ENCODE results near the gene CDK9.
"Not testable (repeated sequence)": the region's sequence is repeated elsewhere in the genome, so short reads cannot be mapped to it uniquely, and the experiment has no call there.

Gene CDK9

DNA sequence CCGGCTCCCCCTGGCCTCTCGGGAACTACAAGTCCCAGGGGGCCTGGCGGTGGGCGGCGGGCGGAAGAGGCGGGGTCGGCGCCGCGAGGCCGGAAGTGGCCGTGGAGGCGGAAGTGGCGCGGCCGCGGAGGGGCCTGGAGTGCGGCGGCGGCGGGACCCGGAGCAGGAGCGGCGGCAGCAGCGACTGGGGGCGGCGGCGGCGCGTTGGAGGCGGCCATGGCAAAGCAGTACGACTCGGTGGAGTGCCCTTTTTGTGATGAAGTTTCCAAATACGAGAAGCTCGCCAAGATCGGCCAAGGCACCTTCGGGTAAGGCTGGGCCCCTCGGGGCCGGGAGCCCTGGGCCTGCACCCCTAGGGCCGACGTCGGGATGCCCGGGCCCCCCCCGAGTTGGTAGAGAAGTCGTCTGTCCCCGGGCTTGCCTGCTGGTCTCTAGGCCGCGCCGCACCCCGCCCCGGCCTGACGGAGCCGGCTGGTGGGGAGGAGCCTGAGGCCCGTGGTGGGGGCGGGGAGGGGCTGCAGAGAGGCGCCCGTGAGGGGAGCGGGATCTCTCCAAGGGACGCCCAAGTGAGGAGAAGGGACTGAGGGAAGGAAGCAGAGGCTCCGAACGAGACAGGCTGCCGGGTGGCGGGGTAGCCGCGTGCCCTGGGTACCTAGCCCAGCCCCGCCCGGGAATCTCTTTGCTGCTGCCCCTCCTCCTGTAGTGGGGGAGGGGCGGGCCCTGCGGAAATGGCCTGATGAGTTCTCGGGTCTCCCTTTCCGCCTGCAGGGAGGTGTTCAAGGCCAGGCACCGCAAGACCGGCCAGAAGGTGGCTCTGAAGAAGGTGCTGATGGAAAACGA, at the start of gene CDK9:
Gene CDK9 (plus strand): TSS at position 102 of the 840 bp plus-strand sequence. CDS start 115 bp downstream, at position 217.
- peak; percentile 91 to 92 for DNase-seq

DNA sequence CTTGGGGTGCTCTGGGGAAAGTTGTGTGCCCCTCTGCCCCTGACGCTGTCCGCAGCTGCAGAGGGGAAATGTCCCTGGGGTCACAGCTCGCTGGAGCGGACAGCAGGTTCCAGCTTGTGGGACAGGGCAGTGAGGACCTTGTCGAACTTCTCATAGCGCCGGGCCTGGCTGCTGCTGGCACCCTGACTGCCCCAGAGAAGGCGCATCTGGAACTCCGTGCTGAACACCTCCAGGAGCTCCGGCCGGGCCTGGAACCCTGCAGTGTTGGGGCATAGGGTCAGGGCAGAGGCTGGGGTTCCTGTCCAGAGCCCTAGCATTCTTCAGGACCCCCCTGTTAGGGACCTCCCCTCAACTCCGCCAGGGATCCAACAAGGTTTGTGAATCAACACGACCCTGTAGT, 47.2 kb upstream of the CDK9 start:
- no peak for DNase-seq

DNA sequence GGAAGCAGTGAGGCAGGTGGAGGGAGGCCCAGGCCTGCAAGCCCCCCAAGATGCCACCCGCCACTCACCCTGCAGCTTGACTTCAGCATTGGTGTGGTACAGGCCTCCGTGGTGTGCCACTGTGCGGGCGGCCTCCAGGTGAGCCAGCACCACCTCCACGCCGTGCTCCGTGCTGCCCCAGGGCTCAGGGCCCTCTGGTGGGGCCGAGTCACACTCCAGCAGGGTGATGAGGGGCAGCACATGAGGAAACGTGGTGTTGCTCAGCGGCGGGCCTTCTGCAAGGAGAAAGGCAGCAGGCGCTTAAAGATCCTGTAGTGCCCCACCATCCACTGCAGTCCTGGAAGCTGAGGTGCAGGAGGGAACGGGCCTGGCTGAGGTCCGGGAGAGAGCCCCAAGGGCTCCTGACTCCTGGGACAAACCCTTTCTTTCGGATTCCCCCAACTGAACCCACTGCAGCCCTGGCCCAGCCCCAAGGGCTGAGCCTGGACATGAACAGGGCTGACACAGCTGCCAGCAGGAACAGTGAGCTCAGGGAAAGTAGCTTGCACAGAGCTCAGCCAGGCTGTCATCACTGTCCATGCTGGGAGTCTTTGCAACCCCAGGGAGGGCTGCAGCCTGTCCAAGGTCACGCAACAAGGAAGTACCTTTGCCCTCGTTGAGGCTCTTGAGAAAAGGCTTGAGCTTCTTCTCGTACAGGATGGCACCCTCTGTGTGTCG, 46.1 kb upstream of the CDK9 start:
- DNase-seq = no peak

DNA sequence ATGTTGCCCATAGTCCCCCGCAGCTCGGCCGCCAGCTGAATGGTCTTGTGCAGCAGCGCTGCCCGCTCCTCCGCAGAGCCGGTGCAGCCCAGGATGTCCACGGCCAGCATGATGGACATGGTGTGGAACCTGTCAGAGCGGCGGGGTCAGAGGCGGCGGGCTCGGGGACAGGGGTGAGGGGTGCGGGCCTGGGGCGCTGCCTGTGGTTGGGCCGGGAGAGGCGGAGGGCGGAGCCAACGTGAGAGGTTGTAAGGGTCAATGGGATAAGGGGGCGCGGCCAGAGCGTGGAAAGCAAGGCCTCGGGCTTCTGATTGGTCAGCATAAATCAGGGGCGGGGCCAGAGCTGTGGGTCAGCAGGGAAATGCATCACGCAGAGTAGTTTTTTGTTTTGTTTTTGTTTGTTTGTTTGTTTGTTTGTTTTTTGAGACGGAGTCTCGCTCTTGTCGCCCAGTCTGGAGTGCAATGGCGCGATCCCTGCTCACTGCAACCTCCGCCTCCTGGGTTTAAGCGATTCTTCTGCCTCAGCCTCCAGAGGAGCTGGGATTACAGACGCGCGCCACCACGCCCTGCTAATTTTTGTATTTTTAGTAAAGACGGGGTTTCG, 43.9 kb upstream of the CDK9 start:
- DNase-seq = no peak

DNA sequence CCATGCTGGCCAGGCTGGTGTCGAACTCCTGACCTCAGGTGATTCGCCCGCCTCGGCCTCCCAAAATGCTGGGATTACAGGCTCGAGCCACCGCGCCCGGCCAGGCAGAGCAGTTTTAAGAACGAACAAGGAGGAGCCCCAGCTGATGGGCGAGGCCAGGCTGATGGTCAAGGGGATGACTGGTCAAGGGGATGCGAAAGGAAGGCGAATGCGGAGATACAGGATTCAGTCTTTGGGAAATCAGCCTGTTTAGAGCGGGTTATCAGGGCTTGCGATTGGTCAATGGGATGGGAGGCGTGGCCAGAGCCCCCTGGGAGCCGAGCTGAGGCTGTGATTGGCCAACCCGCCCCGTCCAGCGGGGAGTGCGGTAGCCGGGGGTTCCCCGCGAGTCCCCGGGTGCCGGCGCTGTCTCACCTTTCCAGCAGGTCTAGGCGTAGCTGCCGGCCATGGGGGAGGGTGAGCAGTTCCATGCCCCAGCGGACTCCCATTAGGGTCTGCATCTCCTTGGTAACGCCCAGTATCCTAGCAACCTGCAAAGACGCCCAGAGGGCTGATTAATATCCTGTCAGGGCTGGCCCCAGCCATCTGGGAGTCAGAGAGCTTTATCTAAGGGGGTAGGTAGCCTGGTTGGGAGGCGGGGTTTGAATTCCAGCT, 43.3 kb upstream of the CDK9 start:
- DNase-seq = no peak

DNA sequence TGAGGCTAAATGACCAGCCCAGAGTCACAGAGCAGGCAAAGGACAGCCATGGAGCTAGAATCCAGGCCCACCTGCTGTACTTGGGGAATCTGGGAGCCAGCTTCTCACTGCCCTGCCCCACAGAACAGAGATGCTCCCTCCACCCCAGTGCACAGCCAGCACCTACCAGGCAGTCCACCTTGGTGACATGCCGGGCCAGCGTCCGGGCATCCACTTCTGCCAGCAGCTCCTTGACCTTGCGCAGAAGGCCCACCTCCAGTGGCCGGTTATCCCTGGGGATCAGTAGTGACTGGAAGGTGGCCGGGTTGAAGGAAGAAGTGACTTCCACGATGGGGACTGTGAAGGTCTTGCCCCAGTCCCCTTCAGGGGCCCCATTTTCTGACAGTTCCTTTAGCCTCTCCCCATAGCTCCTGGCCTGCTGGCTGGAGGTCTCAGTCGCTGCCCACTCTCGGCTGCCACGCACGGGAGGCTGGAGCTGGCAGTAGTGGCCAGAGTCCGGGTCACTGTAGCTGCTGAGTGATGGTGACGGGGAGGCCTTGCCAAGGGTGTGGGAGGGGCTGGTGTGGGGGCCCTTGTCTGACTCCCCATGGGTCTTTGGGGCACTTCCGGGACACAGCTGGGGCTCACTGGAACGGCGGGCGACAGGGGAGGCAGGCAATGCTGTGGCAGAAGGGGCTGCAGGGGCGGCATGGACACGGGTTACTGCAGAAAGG, 41.3 kb upstream of the CDK9 start:
- DNase-seq = no peak

DNA sequence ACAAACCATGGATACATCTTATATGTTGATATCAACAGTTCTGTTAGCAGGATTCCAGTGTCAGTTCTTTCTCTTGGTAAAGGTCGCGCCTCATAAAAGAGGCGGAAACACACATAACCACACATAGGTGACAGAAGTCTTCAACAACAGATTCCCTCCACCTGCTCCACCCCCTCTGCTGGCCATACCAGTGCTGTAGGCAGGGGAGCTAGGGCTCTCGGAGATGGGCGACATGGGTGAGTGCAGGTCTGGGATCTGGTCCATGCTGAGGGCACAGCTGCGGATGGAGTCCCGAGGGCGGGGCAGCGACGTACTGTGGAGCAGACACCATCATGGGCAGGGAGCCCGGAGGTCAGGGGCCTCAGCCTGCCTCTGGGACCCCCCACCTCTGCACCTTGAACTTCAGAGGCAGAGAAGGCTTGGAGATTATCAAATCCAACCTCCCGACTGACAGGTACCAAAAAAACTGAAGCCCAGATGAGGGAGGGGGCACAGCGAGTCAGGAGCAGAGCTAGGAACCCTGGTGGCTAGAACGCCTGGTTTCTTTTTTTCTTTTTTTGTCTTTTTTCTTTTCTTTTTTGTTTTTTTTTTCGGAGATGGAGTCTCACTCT, 38.8 kb upstream of the CDK9 start:
- no peak for DNase-seq

DNA sequence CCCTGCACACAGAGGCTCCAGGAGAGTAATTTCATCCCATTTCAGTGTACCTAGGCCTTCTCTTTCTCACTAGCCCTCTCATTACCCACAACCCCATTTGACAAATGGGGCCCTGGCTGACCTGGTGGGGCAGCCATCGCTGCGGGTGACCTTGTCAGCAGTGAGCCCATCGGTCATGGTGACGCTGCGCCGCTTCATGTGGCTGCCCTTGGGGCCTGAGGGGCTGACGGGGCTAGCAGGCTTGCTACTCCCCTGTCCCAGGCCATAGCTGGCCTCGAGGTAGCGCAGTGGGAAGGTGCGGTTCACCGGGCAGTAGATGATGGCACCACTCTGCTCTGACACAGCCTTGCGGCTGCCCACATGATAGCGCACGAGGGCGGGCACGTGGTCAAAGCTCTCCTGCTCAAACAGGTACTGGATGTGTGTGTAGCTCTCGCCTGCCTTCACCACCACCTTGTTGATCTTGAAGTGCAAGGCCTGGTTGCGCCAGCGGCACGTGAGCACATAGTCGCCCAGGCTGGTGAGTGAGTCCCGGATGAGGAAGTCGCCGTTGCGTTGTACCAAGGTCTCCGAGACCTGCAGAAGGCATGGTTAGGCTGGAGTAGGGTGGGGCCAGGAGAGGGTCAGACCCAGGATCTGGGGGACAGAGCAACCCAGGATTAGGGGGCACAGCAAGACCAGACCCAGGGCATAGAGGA, 36.6 kb upstream of the CDK9 start:
- DNase-seq = no peak

DNA sequence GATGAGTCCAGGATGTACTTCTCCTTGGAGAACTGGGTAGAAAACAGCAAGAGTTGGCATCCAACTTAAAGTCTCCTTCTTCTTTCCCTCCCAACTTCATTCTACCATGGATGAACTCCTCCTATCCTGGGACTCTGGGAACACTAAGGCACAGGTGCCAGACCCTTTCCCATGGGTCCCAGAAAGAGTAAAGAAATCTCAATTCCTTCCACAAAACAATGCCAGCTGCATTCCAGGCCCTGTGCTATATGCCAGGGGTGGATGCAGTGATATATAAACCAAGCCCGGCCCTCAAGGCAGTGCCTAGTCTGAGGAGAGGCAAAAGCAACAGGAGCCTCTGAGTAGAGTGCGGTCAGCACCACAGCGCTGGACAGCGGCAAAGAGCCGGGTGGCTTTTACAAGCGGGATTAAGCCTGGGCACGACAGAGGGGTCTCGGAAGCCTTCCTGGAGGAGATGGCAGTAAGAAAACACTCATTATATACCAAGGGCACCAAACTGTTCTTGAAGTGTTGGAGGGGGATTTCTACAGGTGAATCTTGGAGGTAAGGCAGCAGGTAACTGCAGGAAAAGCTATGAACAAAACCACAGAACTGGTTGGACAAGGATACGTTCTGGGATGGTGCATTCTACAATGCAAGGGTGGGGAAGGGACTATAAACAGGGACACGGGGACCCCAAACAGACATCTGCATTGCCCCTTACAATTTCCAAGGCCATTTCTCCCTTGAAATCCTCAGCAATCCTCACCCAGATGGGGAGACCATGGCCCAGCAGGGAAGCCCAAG, 34.4 kb upstream of the CDK9 start:
- DNase-seq = no peak

DNA sequence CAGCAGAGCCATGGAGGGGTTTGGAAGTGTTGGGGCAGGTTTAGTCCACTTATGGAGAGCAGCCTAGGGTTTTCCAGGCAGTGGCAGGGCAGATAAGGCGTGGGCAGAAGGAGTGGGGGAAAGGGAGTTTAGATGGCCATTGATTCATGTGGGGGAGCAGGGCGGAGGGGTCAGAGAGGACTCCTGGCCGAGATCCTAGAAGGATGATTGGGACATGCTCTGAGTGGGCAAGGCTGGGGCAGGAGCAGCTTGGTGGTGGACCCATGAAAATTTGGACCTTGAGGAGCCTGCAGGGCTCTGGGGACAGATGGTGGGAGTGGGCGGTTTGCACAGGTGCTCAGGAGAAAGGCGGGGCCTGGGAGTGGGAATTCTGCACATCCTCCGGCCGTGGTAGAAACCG, 32.7 kb upstream of the CDK9 start:
- DNase-seq = no peak

DNA sequence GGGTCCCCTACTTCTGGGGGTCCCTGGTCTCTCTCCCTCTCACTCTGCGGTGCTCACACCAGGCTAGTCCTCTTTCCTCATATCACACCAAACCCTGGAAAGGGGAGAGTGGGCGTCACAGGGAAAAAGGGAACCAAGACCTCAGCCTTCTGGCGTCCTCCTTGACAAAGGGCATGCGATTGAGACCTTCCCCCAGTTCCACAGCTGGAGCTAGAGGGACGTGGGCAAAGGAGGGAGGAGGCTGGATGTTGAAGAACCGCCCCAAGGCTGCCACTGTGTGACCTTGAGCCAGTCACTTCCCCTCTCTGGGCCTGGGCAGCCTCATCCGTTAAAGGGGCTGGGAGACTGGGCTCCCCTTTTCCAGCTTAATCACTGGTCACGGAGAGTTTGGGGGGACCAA, 32.2 kb upstream of the CDK9 start:
- no peak for DNase-seq

DNA sequence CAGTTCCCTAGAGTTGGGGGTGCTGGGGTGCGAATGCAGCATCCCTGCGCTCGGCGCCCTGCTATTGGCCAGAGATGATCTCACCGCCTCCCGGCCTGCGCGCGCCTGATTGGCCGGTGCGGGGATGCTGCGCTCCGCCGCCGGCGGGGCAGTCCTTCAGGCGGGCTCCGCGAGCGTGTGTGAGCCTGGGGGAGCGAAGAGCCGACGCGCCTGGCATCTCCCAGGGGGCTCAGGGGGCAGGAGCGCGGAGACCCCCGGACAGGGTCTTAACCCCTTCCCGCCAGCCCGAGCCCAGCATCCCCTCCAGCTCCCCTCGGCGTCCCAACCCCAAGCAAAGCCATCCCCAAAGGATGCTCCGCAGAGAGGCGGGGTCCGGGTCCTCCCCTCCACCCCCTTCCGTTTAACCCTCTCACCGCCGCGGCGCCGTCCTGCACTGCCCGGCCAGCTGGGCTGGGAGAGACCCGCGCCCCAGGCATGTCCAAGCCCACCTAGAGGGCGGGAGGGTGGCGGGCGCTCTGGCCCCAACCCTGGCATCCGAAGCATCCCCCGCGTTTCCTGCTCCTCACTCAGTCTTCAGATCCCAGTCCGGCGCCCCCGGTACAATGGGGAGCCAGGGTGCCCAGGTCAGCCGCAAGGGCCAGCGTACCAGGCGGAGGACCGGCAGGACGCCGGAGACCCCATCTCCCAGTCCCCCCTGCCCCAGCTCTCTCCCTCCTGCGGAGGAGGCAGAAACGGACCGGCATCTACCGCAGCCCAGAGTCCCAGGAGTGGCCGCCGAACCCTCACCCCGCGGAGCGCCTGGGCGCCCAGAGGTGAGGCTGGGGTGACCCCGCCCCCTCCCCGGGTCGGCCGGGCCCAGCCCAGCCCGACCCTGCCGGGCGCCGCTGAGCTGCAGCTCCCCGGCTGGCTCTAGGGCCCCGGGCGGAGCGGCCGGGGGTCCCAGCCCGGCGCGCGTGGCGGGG, 31.5 kb upstream of the CDK9 start:
- no peak for DNase-seq

DNA sequence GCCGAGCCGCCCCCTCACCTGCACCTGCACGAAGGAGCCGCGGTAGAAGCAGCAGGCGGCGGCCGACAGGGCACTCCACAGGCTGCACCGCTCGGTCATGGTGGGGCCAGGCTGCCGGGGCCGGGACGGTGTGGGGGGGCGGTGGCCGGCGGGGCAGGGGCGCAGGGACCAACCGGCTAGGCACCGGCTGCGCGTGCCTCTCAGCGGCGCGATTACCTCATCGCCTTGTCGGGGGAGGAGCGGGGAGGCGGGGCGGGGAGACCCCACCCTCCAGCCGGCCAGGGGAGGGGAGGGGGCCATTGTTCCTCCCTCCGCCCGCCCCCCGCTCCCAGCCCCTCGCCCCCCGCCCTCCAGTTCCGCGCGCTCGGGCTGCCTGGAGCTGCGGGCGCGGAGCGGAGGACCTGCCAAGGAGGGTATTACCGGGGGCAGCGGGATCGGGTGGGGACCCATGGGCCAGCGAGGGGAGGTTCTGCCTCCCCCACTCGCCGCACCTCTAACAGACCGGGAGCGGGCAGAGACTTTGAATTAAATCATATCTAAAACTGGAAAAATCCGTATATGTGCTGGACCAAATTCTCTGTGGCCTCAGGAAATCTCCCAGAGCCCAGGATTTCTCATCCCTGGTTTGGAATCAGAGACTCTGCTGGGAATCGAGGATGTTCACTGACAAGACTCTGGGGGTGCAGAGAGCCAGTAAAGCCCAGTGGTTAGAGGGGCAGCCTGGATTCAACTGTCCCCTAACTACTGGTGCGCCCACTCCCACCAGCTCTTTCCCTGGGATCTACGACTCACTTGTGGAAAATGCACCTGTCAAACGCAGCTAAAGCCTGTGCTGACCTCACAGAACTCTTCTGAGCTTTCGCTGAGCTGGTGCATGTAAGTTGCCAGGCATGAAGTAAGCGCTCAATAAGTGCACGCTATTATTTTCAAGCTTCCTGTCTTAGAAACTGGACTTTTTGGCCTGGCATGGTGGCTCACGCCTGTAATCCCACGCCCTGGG, 30.5 kb upstream of the CDK9 start:
- DNase-seq = no peak

DNA sequence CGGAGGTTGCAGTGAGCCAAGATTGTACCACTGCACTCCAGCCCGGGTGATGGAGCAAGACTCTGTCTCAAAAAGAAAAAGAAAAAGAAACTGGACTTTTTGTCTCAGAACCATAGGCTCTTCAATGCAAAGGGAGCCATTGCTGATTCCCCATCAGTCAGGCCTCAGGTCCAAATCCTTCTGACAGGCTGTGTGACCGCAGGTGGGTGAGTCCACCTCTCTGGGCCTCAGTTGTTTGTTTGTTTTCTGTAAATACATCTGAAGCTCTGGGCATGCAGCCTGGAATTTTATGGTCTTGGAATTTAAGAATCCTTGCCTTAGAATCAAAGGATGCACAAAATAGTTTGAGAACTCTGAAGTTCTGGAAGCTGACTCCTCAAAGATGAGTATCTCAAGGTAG, 29.6 kb upstream of the CDK9 start:
- DNase-seq = no peak

DNA sequence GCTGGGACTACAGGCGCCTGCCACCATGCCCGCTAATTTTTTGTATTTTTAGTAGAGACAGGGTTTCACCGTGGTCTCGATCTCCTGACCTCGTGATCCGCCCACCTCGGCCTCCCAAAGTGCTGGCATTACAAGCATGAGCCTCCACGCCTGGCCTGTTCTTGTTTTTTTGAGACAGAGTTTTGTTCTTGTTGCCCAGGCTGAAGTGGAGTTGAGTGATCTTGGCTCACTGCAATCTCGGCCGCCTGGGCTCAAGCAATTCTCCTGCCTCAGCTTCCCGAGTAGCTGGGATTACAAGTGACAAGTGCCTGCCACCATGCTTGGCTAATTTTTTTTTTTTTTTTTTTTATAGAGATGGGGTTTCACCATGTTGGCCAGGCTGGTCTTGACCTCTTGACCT, 29.1 kb upstream of the CDK9 start:
- DNase-seq = not testable (repeated sequence)

DNA sequence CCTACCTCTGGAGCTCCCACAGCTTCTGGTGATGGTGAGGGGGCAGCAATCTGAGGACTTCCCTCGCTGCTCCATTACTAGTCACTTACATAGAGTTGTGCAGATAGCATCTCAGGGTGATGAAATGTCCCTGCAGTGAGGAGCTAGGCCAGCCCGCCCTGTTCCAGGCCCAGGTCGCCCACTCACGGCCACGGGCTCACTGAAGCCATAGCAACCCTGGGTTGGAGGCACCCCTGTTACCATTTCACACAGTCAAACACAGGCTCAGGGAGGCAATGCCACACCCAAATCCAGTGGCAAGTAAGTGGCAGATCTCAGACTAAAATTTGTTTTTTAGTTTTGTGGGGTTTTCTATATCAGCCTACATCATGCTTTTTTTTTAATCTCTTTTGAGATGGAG, 27.0 kb upstream of the CDK9 start:
- no peak for DNase-seq

DNA sequence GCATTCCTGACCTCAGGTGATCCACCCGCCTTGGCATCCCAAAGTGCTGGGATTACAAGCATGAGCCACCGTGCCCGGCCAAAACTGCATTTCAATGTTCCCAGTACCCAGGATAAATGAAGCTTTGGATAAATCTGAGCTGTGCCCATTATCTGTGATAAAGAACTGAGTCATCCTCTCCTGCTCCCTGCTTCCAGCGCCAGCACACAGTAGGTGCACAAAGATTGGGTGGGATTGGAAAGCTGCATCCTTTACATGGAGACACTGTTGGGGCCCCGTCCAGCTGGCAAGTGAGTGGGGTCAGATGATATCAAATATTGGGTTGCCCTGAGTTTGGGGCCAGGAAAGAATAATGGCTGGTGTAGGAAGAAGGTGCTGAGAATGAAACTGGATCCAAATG, 24.8 kb upstream of the CDK9 start:
- no peak for DNase-seq

DNA sequence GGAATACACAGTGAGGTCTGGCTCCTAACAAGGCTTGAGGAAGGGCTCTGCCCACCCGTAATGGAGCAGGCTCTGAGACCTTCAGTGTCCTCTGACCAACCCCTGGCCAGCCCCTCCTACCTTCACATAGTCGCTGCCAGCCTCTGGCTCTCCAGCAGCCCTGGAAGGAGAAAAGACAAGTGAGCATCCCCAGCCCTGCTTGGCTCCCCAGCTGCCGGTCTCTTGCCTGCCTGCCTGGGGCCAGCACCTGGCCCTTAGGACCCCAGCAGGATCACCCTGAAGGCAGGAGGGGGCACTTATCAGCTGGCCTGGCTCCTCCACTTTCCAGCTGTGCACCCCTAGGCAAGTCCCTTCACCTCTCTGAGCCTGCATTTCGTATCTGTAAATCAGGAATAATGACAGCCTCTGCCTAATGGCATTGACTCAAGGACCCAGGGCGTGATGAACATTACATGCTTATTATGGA, 24.3 kb upstream of the CDK9 start:
- no peak for DNase-seq

Measured in stimulated activated CD4-positive, alpha-beta T cell treated with anti-CD3 and anti-CD28 coated beads, Interleukin-4, amount 100 ng/mL, for 4 hours (primary cell).